HepG2 (cell line): Measurements from ENCODE around the gene TMEM31. TPM values are rescaled to one million over a fixed set of nuclear protein-coding genes. Genes with fewer than 3 reads are reported as not detected.

Source experiments
- HDAC2 ChIP-seq: sonication (generic); formaldehyde crosslinking; IDR thresholded peaks from 2 replicates; pipeline ENCODE4 v1.4.0; 2020; ENCODE audit warnings: missing genetic modification reagents
- NR2C2 ChIP-seq: sonication (generic); formaldehyde crosslinking; IDR thresholded peaks from 2 replicates; pipeline ENCODE4 v1.4.0; 2020; ENCODE audit warnings: missing genetic modification reagents, mild to moderate bottlenecking, moderate library complexity, borderline replicate concordance
- PAWR ChIP-seq: sonication (generic); formaldehyde crosslinking; IDR thresholded peaks from 2 replicates; pipeline ENCODE4 v1.4.0; 2020; ENCODE audit warnings: missing genetic modification reagents, mild to moderate bottlenecking, borderline replicate concordance
- REXO4 ChIP-seq: sonication (generic); formaldehyde crosslinking; IDR thresholded peaks from 2 replicates; pipeline ENCODE4 v1.8.0; 2022; ENCODE audit warnings: missing genetic modification reagents, mild to moderate bottlenecking, borderline replicate concordance
- SMAD3 ChIP-seq: sonication (generic); formaldehyde crosslinking; IDR thresholded peaks from 2 replicates; pipeline ENCODE4 v1.4.0; 2020; ENCODE audit warnings: missing genetic modification reagents
- TEAD2 ChIP-seq: sonication (generic); formaldehyde crosslinking; IDR thresholded peaks from 2 replicates; pipeline ENCODE4 v1.9.0; 2021; ENCODE audit warnings: missing genetic modification reagents
- TOE1 ChIP-seq: sonication (generic); formaldehyde crosslinking; IDR thresholded peaks from 2 replicates; pipeline ENCODE4 v1.4.0; 2020; ENCODE audit warnings: mild to moderate bottlenecking, missing genetic modification reagents
- ZFP36L2 ChIP-seq: sonication (generic); formaldehyde crosslinking; IDR thresholded peaks from 2 replicates; pipeline ENCODE4 v1.4.0; 2020; ENCODE audit warnings: missing genetic modification reagents
- ZNF180 ChIP-seq: sonication (generic); formaldehyde crosslinking; IDR thresholded peaks from 2 replicates; pipeline ENCODE4 v1.4.0; 2020; ENCODE audit warnings: low read depth, missing genetic modification reagents, borderline replicate concordance
- ZNF501 ChIP-seq: sonication (generic); formaldehyde crosslinking; IDR thresholded peaks from 2 replicates; pipeline ENCODE4 v1.5.1; 2020; ENCODE audit warnings: mild to moderate bottlenecking, moderate library complexity, missing genetic modification reagents
- ZNF557 ChIP-seq: sonication (generic); formaldehyde crosslinking; IDR thresholded peaks from 2 replicates; pipeline ENCODE4 v1.4.0; 2020; ENCODE audit warnings: missing genetic modification reagents
- ZNF562 ChIP-seq: sonication (generic); formaldehyde crosslinking; IDR thresholded peaks from 2 replicates; pipeline ENCODE4 v1.8.0; 2022; ENCODE audit warnings: missing genetic modification reagents, borderline replicate concordance
- ZNF564 ChIP-seq: sonication (generic); formaldehyde crosslinking; IDR thresholded peaks from 2 replicates; pipeline ENCODE4 v1.8.1; 2023; ENCODE audit warnings: mild to moderate bottlenecking, missing genetic modification reagents
- ZNF737 ChIP-seq: sonication (generic); formaldehyde crosslinking; IDR thresholded peaks from 2 replicates; pipeline ENCODE4 v1.5.0; 2020; ENCODE audit warnings: missing genetic modification reagents, mild to moderate bottlenecking, borderline replicate concordance
- ZNF749 ChIP-seq: sonication (generic); formaldehyde crosslinking; IDR thresholded peaks from 2 replicates; pipeline ENCODE4 v1.8.0; 2022; ENCODE audit warnings: mild to moderate bottlenecking, missing genetic modification reagents, moderate library complexity, borderline replicate concordance
- ZNF768 ChIP-seq: sonication (generic); formaldehyde crosslinking; IDR thresholded peaks from 2 replicates; pipeline ENCODE4 v1.4.0; 2020; ENCODE audit warnings: missing genetic modification reagents
- ZNF850 ChIP-seq: sonication (generic); formaldehyde crosslinking; conservative IDR thresholded peaks from 2 replicates; pipeline ENCODE4 v1.9.0; 2021; ENCODE audit warnings: mild to moderate bottlenecking, missing genetic modification reagents
- polyA plus RNA-seq, 8 experiments: library from polyadenylated mRNA; depleted of rRNA in 3 of 8; stranded (reverse) in 7 of 8; unstranded in 1 of 8; fragments of >200 nt; fragmentation: Illumina TruSeq in 4 of 8; extraction: Trizol in 4 of 8; gene quantifications; 2 replicates each; pipeline versions ENCODE4 v1.2.1 to v1.2.3, GENCODE V29; 2011 to 2016; ENCODE audit warnings: low read depth in 4 of 8, missing spikeins in 1 of 8, mixed read lengths in 1 of 8; ENCODE audit not compliant: insufficient read depth in 1 of 8
- total RNA-seq, 5 experiments: library from RNA; depleted of rRNA; stranded (reverse); fragments of >200 nt; fragmentation: Illumina TruSeq; extraction: Trizol; gene quantifications; 2 replicates each; pipeline ENCODE4 v1.2.3, GENCODE V29; 2016; ENCODE audit warnings: low read depth in 1 of 5
- TF ChIP-seq, protein P1 (sequence below): sonication (generic); formaldehyde crosslinking; IDR thresholded peaks from 2 replicates; pipeline ENCODE4 v1.5.1; 2020; ENCODE audit warnings: mild to moderate bottlenecking, missing genetic modification reagents, moderate library complexity
- TF ChIP-seq, protein P2 (sequence below): sonication (generic); formaldehyde crosslinking; IDR thresholded peaks from 2 replicates; pipeline ENCODE4 v1.9.0; 2021; ENCODE audit warnings: missing genetic modification reagents, borderline replicate concordance
- TF ChIP-seq, protein P3 (sequence below): IDR thresholded peaks from 2 replicates; pipeline ENCODE4 v1.6.1; 2016; ENCODE audit warnings: missing genetic modification reagents, missing compliant biosample characterization
- TF ChIP-seq, protein P4 (sequence below): sonication (generic); formaldehyde crosslinking; conservative IDR thresholded peaks from 2 replicates; pipeline ENCODE4 v1.5.0; 2020; ENCODE audit warnings: missing genetic modification reagents
- TF ChIP-seq, protein P5 (sequence below): sonication (generic); formaldehyde crosslinking; IDR thresholded peaks from 2 replicates; pipeline ENCODE4 v1.8.0; 2022; ENCODE audit warnings: mild to moderate bottlenecking, missing genetic modification reagents, moderate library complexity

TMEM31 gene
- total and polyA plus RNA-seq, 2 of the 13 experiments (the other 11 are each of a cell fraction or from before 2014, with no cell fraction given) = 0.16 TPM; not detected in 1

DNA sequence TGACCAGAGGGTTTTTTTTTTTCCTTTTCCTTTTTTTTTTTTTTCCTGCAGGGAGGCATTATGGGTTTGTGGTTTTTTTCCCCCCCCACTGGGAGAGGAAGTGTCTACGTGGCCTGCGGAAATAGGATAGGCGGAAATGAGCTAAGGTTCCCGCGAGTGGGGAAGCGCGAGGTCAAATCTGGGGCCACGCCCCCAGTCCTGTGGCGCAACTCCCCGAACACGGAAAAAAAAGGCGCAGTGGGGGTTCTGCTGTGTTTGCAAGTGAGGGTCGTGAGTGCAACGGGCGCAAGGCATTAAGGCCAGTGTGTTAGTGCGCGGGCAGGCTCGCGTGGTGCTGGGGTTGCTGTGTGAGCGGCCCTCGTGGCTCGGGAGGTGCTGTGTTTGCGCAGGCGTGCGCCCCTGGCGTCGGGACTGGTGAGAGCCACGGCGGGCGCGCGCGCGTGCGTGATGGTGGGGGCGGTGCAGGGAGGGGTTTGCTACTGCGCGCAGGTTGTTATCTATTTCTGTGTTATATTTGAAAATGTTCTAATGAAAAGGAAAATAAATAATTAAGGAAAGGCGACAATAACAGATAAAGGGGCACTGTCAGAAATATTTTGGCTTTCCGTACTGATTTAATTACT, 23.5 kb upstream of the TMEM31 start (continued):
- TF ChIP-seq, protein P1, sequence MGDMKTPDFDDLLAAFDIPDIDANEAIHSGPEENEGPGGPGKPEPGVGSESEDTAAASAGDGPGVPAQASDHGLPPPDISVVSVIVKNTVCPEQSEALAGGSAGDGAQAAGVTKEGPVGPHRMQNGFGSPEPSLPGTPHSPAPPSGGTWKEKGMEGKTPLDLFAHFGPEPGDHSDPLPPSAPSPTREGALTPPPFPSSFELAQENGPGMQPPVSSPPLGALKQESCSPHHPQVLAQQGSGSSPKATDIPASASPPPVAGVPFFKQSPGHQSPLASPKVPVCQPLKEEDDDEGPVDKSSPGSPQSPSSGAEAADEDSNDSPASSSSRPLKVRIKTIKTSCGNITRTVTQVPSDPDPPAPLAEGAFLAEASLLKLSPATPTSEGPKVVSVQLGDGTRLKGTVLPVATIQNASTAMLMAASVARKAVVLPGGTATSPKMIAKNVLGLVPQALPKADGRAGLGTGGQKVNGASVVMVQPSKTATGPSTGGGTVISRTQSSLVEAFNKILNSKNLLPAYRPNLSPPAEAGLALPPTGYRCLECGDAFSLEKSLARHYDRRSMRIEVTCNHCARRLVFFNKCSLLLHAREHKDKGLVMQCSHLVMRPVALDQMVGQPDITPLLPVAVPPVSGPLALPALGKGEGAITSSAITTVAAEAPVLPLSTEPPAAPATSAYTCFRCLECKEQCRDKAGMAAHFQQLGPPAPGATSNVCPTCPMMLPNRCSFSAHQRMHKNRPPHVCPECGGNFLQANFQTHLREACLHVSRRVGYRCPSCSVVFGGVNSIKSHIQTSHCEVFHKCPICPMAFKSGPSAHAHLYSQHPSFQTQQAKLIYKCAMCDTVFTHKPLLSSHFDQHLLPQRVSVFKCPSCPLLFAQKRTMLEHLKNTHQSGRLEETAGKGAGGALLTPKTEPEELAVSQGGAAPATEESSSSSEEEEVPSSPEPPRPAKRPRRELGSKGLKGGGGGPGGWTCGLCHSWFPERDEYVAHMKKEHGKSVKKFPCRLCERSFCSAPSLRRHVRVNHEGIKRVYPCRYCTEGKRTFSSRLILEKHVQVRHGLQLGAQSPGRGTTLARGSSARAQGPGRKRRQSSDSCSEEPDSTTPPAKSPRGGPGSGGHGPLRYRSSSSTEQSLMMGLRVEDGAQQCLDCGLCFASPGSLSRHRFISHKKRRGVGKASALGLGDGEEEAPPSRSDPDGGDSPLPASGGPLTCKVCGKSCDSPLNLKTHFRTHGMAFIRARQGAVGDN (CRISPR knock-in tag) = peak; percentile 88
- TF ChIP-seq NR2C2 (CRISPR knock-in tag) (peak; percentile 84), ZNF768 (CRISPR knock-in tag) (peak; percentile 34; the same call in 1 of the 2 replicates), TOE1 (no peak), ZNF850 (CRISPR knock-in tag) (no peak), ZNF749 (CRISPR knock-in tag) (no peak), ZNF562 (CRISPR knock-in tag) (no peak), ZNF180 (CRISPR knock-in tag) (no peak), REXO4 (CRISPR knock-in tag) (no peak), ZNF737 (CRISPR knock-in tag) (no peak), TEAD2 (CRISPR knock-in tag) (no peak), HDAC2 (no peak), SMAD3 (no peak), ZNF557 (no peak), ZFP36L2 (CRISPR knock-in tag) (no peak), ZNF564 (CRISPR knock-in tag) (no peak), PAWR (CRISPR knock-in tag) (no peak), ZNF501 (CRISPR knock-in tag) (no peak)
- TF ChIP-seq, protein P2, sequence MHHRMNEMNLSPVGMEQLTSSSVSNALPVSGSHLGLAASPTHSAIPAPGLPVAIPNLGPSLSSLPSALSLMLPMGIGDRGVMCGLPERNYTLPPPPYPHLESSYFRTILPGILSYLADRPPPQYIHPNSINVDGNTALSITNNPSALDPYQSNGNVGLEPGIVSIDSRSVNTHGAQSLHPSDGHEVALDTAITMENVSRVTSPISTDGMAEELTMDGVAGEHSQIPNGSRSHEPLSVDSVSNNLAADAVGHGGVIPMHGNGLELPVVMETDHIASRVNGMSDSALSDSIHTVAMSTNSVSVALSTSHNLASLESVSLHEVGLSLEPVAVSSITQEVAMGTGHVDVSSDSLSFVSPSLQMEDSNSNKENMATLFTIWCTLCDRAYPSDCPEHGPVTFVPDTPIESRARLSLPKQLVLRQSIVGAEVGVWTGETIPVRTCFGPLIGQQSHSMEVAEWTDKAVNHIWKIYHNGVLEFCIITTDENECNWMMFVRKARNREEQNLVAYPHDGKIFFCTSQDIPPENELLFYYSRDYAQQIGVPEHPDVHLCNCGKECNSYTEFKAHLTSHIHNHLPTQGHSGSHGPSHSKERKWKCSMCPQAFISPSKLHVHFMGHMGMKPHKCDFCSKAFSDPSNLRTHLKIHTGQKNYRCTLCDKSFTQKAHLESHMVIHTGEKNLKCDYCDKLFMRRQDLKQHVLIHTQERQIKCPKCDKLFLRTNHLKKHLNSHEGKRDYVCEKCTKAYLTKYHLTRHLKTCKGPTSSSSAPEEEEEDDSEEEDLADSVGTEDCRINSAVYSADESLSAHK (CRISPR knock-in tag) = no peak
- TF ChIP-seq, protein P3, sequence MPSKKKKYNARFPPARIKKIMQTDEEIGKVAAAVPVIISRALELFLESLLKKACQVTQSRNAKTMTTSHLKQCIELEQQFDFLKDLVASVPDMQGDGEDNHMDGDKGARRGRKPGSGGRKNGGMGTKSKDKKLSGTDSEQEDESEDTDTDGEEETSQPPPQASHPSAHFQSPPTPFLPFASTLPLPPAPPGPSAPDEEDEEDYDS = no peak
- TF ChIP-seq, protein P4, sequence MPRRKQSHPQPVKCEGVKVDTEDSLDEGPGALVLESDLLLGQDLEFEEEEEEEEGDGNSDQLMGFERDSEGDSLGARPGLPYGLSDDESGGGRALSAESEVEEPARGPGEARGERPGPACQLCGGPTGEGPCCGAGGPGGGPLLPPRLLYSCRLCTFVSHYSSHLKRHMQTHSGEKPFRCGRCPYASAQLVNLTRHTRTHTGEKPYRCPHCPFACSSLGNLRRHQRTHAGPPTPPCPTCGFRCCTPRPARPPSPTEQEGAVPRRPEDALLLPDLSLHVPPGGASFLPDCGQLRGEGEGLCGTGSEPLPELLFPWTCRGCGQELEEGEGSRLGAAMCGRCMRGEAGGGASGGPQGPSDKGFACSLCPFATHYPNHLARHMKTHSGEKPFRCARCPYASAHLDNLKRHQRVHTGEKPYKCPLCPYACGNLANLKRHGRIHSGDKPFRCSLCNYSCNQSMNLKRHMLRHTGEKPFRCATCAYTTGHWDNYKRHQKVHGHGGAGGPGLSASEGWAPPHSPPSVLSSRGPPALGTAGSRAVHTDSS (CRISPR knock-in tag) = no peak
- TF ChIP-seq, protein P5, sequence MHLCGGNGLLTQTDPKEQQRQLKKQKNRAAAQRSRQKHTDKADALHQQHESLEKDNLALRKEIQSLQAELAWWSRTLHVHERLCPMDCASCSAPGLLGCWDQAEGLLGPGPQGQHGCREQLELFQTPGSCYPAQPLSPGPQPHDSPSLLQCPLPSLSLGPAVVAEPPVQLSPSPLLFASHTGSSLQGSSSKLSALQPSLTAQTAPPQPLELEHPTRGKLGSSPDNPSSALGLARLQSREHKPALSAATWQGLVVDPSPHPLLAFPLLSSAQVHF (CRISPR knock-in tag) = no peak
